HG03457 (cell line): ENCODE data around the gene AGBL1.

ENCODE experiments used
- ATAC-seq: cut with Tn5 transposase; IDR thresholded peaks from one replicate; pipeline ENCODE4 v1.9.1; 2021; ENCODE audit warnings: moderate number of reproducible peaks; ENCODE audit not compliant: unreplicated experiment

AGBL1 gene

DNA sequence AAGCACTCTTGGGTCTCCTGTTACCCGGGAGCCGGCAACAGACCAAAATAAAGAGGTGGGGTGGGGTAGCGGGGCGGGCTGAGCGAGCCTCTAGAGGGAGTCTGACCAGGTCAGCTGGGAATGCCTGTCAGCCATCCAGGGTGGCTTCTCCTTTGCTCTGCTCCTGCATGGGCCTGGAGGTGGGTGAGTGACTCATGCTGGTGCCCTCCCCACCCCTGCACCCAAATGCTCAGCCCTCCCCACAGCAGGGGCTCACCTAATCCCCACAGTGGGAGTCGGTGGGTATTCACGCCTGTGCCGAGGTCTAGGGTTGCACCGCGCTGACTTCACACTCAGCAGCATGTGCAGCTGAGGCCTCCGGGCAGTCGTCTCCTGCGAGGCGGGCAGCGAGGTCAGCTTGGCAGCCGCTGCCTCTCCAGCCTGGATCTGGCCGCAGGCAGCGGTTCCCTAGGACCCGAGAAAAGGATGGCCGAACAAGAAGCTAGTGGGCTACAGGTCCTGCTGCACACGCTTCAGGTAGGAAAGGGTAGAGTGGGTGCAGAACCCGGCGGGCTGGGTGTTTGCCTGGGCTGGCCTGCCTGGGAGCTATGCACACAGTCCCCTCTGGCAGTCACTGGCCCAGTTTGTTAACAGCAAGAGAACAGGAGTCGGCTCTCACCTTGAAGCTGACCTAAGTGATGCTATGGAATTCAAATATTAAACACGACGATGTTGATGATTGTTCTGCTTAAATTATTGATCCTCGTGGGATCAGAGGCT lies at the start of gene AGBL1:
TSS of gene AGBL1 (plus strand) at position 364 of the 759 bp plus-strand sequence.
- no peak for ATAC-seq

DNA sequence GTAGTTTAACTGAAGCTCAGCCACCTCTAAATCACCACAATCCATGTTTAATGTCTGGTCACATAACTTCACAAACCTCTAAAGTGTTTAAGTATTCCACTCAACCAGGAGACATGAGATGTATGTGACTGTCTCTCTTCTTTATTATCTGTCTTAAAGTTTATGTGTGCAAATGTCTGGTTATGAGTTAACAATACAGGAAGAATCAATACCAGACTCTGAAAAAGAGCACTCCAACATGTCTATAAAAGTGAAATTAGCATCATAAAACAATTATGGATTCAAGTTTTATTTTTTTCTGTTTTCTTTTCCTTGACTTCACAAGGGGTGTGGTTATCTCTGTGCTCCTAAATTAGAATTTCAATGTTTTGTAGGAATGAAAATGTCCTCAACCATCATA lies 44.8 kb upstream of the AGBL1 start:
- no peak for ATAC-seq

DNA sequence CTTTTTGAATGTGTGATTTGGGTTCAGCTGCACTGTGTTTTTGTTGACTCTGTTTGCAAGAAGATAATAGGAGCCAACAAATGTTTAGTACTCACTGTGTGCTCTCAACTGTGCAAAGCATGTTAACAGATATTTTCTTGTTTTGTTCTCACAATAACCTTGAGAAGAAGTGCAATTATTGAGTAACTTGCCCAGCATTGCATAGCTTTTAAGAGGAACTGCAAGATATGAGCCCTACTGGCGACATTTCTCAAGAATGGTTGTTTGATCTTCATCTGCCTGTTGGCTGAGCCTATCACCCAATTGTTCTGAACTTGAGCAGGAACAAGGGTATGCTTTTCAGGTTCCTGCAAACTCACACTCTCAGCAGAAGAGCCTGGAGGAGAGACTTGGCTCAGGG lies 43.4 kb upstream of the AGBL1 start:
- no peak for ATAC-seq

DNA sequence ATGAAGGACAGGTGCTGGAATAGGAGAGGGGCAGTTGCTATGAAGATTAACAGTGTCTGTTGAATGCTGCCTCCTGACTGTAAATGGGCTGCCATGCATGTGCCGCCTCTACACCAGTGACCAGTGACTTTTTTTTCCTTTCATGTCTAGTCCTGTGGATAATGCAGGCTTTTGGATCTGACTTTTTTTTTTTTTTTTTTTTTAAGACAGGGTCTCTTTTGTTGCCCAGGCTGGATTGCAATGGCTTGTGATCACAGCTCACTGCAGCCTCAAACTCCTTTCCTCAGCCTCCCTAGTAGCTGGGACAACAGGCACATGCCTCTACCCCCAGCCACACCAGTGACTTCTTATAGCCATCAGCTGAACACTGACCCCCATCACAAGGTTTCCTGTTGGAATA lies 41.2 kb upstream of the AGBL1 start:
- ATAC-seq, result no peak

DNA sequence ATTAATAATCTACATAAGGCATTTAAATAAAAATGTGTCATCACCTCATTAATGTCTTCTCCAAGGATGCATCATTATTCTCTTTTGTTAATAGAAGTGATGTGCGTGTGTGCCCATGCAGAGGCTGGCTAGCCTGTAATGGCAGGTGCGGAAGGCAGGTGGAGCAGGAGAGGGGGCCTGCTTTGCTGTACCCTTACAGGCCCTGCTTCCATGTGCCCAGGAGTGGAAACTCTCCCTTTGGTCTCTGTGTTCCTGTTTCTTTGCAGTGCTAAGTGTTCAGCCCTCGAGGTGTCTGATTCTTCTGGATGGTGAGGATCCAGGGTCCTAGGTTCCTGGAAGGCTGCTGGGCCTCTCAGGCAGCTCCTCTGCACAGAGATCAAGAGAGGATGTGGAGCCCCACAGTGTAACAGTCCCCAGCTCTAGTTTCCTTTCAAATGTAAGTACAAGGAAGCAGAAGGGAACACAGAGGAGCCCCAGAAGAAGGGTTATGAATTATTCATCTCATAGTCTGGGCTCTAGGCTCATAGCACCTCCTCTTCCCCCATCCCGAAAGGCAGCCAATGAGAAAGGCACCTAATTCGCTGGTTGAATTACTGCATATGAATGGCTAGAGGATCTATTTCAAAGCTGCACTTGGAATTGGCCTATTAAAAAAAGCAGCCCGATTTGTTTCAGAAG lies 39.2 kb upstream of the AGBL1 start:
- ATAC-seq, result no peak

DNA sequence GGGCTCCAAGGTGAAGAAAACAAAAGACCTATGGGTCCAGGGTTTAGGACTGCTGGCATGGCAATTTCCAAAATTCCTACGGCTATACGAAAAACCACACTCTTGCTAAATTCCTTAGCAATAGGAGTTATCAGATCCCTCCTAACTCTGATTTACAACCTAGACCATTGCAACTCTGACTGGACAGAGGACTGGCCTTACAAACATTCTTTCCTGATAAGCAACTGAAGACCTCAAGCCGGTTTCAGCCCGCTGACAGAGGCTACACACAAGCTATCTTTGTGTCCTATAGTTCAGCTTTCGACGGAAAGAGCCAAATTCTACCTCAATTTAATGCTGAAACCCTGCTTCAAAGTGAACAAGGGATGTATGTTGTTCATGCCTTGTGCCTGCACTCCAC lies 38.3 kb upstream of the AGBL1 start:
- ATAC-seq, result no peak

DNA sequence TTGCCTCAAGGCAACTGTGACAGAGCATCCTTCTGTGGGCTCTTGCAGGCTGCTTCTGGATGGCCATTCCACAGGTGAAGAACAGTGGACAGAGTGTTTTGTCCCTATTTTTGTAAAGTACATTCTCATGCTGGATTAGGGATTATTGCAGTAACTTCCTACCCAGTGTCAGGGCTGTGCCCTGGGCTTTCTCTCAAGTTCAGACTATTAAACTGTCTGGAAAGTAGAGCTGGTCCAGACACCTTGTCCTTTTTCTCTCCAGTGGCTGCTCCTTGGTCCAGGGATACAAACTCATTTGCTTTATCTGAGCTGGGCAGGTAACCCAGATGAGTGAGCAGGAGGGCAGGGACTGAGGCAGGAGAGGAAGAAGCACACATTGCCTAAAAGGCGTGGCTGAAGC lies 37.4 kb upstream of the AGBL1 start:
- ATAC-seq, result no peak

DNA sequence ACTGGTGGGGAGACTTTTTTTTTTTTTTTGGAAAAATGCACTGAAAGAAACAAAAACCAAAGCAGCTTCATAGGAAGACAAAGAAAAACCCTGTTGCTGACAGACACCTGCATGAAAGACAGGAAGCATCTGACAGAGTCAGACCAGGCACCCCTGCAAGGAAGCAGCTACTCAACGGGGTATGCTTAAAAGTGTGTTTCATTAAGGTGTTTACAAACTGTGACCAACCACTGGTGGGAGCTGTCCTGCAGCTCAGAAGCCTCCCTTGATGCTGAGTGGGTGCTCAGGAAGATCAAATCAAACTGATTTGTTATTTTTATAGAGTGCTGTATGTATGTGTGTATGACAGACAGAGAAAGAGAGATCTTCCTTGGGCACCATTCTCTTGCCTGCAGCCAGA lies 34.7 kb upstream of the AGBL1 start:
- ATAC-seq, result no peak

DNA sequence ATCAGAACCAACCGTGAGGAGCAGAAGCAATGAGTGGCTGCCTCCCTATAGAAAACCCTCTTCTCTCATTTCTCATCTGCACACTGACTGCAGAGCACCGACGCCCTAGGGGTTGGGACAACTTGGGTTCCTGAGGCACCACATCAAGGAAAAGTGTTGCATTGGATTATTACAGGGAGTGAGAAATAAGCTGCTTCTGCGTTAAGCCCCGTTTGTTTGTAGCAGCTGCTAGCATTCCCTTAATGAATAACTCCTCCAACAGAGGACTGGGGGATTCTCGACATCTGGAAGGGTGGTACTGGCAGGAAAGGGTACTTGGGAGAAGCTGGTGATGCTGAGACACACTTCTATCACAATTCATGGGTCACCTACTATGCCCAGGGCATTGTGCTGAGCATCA lies 25.3 kb upstream of the AGBL1 start:
- no peak for ATAC-seq

DNA sequence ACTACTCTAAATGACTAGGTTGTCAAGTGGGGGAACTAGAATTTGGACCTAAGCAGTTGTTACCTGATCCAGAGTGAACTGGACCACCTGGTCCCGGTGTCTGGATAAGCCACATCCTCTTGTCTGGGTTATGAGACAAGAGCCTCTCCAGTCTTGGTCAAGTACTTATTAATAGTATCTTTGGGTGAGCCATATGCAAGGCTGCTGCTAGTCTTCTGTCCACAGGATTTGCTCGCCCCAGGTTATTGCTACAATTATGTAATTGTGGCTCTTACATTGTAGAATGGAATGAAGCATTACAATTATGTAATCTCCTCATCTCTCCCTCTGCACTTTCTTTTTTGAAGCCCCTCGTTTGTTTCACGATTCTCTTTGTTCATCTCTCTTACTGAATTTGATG lies 24.0 kb upstream of the AGBL1 start:
- no peak for ATAC-seq

DNA sequence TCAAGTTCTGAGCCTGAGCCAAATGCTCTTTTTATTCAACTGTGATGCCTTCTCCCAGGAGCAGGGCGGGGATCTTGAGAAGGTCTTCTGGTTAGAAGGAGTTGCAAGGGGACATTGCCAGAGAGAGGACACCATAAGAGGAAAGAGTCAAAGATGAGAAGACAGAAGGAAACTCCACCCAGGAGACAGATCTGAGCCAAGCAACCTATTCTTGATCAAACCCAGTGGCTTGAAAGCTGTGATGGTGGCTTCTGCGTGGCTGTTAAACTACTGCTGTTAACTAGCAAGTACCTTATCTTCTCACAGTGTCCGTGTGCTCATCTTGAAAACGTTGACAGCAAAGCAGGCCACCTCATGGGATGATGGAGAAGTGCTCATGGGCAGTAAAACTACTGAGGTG lies 19.8 kb upstream of the AGBL1 start:
- no peak for ATAC-seq

DNA sequence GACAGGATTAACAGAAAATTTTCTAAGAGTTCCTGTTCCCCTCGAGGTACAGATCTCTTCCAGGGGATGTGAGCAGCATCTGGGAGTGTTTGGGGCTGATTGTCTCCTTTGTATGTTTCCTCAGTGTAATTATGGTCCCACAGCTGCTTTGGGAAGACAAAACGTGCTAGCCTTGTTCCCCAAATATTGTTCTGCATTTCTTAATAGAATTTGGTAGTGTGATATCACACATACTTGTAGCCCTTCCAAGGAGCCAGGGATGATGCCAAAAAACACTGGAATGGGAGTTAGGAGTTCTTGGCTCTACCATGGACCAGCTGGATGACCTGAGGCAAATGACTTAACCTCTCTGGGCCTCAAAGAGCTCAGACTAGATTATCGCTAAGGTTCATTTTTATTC lies 19.0 kb upstream of the AGBL1 start:
- no peak for ATAC-seq

DNA sequence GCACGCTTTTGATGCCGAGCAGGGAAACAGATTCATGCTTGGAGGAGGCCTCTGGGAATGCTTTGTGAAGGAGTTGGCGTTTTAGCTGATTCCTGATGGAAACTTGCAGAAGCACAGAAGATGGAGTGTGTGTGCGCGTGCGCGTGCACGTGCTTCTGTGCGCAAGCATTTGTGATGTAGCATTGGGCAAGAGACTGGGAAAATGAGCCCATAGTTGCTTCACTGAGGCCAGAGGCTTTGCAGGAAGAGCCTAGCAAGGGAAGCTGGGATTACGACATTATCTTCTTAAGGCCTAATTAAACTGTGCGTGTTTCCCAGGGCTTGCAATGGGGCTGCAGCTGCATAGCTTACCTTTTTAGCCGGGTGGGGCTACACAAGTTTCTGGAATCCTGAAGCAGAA lies 18.1 kb upstream of the AGBL1 start:
- ATAC-seq, result no peak

DNA sequence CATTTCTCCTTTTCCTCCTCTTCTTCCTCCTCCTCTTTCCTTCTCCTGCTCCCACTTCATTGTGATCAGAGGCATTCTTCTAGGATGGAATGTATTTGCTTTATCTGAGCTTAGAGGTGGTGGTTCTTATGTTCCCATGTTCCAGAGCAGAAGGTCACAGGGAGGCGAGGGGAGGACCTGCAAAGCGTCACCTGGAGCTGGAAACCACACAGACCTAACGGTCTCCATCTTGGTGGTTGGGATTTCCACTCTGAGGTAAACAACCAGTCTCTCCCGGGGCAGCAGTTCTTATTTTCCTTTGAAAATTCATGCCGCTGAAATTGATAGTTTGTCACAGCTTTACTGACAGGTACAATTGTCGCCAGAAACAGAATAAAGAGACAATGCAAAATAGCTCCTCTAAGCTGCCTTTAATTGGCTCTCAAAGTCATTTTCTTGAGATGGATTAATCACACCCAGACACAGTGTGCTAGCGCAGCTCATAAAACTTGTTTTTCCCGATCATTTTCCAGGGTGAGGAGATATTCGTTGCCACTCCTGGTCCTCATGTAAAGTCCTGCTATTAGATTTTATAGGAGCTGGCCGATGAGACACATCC lies 16.9 kb upstream of the AGBL1 start:
- no peak for ATAC-seq

DNA sequence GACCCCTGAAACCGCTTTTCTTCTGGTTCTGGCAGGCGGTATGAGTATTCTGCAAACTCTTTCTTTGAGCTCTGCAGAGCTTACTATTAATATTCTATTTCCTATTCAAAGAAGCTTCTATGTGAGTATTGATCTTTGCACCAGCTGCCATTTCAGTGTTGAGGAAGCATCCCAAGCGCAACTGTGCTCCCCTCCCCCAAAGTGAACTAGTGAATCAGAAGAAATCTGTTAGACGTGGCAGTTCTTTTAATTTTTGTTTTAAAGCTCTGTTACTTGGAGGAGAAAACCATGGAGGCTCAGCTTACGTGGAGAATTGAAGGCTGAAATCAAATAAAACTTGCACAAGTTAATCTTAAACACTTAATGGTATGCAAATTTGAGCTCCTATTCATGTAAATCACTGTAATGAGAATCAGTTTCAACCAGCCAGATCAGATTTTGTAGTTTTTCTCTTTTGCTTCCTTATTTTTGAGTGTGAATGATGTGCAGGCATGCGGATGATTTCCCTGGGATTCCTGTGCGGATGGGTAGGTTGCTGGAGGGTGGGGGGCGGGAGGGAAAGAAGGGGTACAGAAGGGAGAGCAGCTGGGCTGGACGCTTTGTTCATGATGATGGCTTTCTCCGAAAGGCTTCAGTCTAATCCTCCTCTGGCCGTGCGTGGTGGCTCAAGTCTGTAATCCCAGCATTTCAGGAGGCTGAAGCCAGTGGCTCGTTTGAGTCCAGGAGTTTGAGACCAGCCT lies 16.1 kb upstream of the AGBL1 start:
- ATAC-seq, result no peak

DNA sequence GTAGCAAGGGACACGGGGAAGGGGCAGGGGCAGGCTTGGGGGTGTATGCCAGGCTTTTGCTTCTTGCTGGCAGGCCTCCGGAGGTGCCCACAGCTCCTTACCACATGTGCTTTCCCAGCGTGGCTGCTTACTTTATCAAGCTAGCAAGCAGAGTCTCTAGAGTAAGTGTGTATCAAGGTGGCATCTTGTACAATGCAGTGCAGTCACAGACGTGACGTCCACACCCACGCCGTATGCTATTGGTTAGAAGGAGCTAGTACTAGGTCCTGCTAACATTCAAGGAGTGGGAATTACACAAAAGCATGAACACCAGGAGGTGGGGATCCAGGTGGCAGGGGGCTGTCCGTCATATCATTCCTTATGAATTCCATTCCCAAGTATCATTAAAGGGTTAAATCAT lies 15.3 kb upstream of the AGBL1 start:
- ATAC-seq, result no peak

DNA sequence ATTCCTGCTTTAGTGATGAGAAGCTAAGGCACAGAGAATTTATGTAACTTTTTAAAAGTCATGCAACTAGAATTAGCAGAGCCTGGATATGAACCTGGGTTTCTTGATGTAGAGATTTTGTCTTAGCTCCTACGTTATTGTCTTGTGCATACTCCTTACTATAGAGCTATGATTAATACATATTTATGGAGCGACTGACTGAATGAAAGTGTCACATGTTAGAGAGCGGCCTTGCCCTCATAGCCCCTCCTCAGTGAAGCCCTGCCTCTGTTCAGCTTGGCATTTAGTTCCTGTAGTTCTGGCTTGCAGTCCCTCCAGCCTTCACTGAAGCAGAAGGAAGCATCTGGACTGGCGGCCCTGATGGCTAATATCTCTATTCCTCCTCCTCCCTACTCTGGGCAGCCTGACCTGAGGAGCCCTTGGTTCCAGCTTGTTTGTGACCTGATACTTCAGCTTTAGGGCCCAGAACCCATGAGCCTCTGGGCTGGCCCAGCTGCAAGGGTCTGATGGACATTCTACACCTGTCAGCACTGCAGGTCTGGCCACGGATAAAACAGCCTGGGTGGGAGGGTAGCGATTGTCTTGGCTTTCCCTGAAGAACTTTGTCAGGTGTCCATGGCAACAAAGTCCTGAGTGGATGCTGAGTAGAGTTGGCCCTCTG lies 13.4 kb upstream of the AGBL1 start:
- ATAC-seq, result no peak

DNA sequence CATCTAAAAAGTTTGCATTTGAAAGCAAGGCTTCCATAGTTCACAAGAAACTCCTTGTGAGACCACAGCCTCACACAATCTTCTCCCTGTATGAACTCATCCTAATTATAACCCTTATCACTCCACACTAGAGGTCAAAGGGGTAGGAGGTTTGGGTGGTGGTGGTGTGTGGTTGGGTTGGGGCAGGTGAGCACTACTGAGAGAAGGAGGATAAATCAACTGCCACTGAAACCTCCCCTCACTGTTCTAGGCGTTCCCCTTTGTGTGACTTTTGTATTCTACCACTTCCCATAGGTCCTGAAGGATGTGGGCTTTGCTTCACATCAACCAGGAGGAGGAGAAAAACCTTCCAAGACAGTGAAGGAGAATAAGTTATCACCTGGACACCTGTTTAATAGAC lies 6.4 kb upstream of the AGBL1 start:
- ATAC-seq, result no peak

DNA sequence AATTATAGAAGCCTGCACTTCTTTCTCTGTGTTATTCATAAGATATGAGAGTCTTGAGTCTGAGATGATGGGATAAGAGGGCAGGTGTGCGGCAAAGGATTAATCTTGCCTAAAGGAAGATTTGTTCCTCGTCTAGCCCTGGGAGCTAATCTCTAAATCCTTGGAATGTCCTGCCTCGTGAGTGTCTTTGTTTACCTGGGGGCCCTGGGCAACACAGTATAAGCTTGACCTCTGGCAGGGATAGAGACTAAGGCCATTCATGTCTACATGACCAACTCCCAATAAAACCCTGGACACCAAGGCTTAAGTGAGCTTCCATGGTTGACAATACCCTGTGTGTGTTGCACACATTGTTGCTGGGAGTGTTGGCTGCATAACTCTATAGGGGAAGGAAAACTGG lies 3.2 kb upstream of the AGBL1 start:
- no peak for ATAC-seq

DNA sequence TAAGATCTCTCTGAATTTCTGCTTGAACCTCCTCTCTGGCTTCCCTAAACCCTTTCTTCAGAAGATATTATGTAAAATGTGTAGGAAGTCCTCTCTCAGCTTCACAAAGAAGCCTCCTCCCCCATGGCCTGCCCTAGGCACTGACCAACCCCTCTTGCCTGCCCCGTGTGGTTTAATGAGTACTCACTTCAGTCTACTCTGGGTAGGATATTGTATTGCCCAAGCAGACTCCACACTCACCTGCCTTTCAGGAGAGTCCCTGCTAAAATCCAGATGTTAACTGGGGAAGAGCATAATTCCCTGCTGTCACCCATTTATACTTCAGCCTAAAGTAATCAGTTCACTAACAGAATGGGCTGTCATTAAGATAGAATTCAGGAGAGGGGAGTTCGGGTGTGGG lies 2.6 kb upstream of the AGBL1 start:
- ATAC-seq, result no peak

DNA sequence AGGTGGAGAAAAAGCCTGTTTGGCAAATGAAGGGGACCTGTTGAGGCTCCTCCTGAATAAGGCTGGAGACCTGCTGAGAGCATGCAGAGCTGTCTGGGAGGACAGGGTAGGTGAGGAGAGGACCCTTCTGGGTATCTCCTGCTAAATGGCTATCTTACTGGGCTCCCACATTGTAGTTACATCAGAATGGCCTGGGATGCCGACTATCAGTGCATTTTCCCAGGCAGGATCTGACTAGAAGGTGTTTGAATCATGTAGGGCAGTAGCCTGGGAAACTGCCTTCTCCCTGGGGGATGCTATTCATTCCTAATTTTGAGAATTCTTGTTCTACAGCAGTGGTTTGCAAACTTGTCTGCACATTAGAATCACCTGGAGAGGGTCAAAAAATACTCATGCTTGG lies 631 bp downstream of the AGBL1 start:
- no peak for ATAC-seq
